ENCODE results near the gene SPDL1.

SPDL1 gene

DNA sequence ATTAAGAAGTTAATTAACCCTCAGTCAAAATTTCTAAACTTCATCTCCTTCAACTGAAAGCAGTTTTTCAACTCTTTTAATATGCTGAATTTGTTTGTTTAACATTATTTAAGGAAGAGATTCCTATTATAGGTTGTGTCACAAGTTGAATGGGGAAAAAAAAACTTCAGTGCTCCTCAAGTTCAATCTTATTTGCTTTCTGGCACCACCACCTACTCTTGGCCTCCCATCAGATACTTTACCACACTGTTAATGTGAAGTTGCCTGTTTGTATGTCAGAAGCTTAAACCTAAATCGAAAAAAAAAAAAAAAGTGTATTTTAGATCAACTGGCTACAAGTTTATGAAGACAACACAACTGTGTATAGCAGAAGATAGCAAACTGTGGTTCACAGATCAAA is 49.4 kb downstream of the SPDL1 start:
- DNase-seq: no peak

DNA sequence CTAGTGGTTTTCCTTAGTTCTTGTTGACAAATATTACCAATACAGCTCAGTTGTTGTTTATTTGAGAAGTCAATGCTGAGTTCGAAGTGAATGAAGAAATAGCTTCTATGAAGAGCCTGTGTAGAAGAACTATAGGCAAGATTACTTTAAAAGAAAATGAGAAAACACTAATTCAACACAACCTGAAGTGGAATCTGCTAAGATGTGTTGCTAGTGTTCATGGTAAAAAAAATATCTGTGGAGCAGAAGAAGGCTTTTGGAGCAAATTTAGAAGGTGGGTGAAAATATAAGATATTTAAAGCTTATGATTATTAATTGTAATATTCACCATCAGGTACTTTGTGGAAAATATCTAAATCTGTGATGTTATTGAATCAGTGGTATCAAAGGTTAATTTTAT is 51.0 kb downstream of the SPDL1 start:
- no peak for DNase-seq

DNA sequence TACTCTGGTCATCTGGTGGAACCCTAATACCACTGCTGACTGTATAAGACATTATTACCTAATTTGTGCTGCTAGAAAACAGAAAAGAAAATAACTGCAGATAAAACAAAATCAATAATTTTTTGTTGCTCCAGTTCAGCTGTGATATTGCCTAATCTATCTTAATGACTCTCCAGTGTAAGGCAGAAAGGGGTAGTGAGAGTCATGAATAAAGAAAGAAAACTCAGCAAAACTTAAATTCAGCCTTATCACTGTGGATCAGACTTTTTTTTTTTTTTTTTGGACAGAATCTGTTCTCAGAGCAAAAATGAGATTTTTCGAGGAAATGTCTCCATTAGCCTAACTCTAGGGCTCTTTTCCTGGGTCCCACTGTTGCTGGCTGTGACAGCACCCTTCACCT is 52.4 kb downstream of the SPDL1 start:
- no peak for DNase-seq

DNA sequence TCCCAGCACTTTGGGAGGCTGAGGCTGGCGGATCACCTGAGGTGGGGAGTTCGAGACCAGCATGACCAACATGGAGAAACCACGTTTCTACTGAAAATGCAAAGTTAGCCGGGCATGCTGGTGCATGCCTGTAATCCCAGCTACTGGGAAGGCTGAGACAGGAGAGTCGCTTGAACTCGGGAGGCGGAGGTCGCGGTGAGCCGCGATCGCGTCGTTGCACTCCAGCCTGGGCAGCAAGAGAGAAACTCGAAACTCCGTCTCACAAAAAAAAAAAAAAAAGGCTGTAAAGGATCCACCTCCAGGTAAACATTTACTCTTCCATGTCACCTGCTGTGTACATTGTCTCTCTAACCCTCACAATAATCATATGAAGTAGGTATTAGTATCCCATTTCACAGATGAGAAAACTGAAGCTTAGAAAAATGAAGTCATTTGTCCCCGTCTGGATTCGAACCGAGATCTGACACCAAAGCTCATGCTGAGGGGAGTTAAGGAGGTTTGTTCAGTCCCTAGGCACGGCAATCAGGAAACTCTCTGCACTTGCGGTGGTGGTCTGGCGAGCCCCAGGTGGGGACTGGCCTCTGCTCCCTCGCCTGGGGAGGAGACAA is 53.0 kb downstream of the SPDL1 start:
- DNase-seq: no peak

DNA sequence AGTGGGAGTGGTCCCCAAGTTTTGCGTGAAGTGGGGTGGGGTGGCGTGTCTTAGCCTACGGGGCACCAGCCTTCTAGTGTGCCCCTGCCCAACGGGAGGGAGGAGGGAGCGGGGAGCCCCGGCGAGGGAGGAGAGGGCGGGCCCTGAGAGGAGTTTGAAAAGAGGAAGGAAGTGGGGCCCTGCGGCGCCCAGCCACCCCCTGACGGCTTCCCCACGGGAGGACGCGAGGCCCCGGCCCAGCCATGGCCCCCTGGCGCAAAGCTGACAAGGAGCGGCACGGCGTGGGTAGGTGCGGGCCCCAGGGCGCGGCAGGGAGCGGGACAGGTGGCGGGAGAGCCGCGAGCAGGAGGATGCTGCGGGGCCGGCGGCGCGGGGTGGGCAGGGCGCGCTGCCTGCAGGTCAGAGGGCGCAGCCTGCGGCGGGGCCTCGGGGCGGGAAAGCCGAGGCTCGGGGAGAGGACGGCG is 53.5 kb downstream of the SPDL1 start, which contains the start of gene DOCK2:
Gene DOCK2, plus strand, starts transcription at position 191 of the 464 bp plus-strand sequence. Its CDS starts 52 bp downstream, at position 243.
- DNase-seq: no peak

DNA sequence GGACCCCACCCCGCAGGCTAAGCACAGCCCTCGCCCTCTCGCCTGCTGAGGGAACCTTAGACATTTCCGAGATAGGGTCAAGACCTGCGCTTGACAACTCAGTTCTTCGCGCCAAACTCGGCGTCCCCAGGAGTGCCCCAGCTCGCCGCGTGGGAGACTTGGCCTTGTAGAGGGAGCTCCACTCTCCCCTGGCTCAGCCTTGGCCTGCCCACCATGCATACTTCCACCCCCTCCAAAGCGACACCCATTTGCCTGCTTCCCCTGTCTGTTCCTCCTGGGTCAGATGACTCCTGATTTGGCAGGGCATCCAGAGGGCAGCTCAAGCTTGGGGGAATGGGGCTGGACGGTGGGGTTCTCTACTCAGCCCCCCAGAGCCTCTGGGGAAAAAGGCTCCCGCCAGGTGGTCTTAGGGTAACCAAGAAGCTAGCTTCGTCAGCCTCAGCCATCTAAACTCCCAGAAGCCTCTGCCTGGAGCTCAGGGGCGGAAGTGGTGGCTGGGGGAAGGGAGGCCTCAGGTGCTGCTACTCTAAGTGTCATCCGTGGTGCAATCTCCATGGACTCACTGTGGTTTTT is 54.1 kb downstream of the SPDL1 start:
- DNase-seq: no peak

DNA sequence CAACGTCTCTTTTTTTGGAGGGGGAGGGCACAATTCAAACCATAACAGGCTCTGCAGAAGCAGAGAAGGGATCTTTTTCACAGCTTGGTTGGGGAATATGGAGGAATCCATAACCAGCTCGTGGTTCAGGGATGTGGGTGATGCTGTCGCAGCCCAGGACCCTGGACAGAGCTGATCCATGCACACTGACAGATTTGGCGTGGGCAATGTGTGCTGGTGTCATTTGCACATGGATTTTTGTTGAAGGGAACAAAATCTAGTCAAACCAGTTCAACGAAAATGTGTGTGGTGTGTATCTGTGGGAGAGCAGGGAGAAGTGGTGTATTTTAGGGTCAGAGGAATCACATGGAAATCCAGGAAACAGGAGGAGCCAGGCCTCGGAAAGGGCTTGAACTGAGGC is 57.7 kb downstream of the SPDL1 start:
- no peak for DNase-seq

DNA sequence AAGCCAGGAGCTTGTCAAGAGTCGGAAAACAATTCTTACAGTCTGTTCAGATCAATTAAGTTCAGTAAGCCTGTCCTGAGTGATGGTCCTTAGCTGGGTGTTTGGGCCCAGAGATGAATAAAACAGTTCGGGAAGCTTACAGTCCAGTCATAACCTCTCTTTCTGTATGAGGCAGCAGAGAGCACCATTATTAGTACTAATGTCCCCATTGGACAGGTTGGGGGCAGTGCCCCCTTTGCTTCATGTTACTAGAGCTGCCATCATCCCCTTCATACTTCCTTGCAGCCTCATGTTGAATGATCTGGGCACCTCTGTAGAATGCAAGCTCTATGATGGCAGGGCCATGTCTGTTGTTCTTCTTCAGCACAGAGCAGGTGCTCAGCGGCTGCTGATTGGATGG is 63.3 kb downstream of the SPDL1 start:
- no peak for DNase-seq

DNA sequence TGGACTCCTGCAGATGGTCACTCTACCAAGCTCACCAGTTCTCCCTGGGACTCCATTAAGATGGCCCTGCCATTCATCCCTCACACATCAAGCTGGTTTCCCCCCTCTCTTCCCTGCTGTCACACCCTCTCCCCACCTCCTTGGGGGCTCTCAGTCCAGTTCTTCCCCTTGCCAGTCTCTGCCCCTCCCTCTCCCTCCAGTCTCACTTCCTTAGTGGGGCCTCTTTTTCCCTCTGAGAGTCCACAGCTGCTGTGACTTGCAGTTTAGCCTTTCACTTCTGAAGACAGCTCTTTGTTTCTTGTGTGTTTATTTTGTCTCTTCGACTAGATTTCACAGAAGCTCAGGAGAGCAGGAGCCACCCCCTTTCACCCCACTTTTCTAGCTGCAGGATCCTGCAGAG is 64.0 kb downstream of the SPDL1 start:
- no peak for DNase-seq

DNA sequence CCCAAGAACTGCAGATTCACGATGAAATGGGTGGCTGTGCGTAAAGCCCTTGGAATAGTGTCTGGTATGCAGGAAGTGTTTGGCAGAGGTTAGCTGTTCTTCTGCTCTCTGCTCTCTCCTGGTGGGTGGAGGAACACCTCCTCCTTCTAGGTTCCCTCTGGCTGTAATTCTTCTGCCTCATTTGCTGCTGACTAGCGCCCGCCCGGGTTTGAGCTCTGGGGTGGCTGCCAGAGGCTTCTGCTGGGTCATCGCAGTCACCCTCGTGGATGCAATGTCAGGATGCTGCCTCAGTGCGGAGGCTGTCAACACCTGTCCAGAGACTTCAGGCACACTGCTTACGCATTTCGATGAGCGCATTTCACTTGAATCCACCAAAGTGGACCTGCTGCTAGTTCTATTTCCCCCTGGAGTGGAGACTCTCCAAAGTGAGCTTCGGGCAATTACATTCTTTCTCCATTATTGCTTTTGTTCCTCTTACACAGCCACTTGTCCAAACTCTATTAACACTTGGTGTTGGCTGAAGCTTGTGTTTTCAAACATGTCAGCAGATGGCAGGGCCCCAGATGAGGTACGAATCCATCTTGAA is 65.2 kb downstream of the SPDL1 start:
- DNase-seq: no peak

DNA sequence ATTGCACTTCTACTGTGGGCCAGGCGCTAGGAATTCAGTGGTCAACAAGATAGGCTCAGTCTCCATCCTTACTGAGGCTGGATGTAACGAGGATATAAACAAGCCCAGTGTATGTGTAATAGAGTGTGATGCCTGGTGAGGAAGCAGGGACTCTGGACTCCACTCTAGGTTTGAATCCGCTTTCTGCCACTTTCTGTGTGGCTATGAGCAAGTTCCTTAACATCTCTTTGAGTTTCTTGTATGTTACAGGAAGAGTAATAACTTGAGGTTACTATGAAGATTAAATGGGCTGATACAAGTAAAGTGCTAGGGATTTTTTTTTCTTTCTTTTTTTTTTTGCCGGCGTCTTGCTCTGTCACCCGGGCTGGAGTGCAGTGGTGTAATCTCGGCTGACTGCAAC is 65.9 kb downstream of the SPDL1 start:
- DNase-seq: no peak

DNA sequence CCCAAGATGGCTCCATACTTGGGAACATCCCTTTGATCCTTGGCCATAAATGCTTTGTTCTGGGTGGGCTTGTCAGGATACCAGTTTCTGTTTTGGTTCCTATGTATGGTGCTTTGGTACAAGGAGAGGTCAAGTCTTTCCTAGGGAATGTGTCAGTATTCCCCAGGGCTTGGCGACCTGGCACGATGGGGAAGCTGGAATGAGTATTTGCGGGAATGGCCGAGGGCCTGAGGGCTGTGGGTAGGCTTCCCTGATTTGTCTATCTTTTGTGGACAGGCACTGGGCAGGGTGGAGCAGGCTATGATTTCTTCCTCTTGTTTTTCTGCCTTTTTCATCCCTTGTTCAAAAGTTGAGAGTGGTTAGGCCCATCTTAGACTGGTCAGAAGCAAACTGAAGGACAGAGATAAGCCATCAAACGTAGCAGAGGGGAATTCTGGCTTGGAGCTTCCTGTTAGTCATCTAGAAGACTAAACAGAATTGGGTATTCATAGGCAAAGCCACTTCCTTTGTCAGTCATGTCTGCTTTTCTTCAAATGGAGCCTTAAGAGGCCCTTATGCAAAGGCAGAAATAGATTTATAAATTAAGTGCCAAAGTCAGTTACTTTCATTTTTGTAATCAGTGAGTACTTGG is 67.2 kb downstream of the SPDL1 start:
- no peak for DNase-seq

DNA sequence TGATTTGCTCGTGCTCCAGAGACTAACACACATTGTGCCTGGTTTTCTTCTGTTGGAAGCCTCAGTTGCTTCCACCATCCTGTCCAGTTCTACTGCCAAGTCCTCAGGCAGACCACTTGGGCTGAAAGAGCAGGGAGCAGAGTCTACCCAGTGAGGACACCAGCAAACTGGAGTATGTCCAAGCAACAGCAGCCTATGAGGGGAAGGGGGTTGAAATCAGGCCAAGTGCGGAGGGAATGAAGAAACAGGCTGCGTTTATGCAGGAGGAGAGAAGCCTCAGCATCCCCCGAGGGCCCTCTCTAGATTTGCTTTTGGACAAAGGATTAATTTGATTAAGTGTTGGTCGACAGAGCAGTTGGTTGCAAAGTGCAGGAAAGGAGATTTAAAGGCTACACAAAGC is 68.0 kb downstream of the SPDL1 start:
- DNase-seq: no peak

DNA sequence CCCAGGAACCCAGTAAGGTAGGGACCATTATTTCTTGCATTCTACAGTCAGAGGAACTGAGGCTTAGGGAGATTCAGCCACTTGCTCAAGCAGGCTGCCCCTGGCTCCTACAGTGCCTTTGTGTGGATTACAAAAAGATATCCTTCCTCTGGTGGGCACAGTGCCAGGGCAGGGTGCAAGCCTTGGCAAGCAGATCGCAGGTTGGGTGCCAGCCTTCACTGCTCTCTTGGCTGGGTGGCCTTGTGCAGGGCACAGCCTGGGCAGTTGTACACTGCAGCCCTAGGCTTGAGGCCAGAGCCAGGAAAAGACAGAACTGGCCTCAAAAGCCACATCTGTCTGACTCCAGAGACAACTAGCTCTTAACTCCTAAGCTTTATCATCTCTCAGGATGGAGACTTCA is 68.5 kb downstream of the SPDL1 start:
- DNase-seq: no peak

DNA sequence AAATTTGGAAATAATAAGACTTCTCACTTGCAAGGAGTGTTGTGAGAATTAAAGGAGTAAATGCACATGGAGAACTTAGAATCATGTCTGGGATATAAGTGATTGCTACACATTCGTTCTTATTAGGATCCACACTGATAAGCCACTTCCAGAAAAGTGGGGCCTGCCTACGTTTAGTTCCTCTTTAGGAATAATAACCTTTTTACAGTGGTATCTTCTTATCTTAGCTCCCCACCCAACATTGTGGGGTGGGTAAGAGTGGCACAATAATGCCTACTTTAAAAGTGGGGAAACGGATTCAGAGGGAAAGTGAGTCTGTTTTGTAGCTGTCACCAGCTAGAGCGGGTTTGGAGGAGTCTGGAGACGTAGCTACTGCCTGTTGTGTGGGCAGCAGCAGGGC is 69.5 kb downstream of the SPDL1 start:
- no peak for DNase-seq

Measured in NCI-H2081 treated with DMSO at 0.1 percent for 48 hours (cell line).